ENCODE measurements around the gene INKA2. TPM values are rescaled to one million over a fixed set of nuclear protein-coding genes. Genes with fewer than 3 reads are reported as not detected.

INKA2 gene
- total RNA-seq, 1 experiment from 2014 or later = 3.5 TPM

GRCh38 chr1:111735858-111736544 is 3.2 kb downstream of the INKA2 start:
- no peaks in the 10 kb centered on the region for H3K27me3 Mint-ChIP-seq (ENCODE audit: insufficient read depth, unreplicated experiment)
- no peak for TF ChIP-seq CTCF (IDR thresholded peaks at IDR 0.05; ENCODE audit: unreplicated experiment)
- intact Hi-C loops (cut with micrococcal nuclease) = no loop called here

GRCh38 chr1:111735321-111735720 is 3.9 kb downstream of the INKA2 start:
- no peaks in the 10 kb centered on the region for H3K9me3 Mint-ChIP-seq (ENCODE audit: unreplicated experiment)
- intact Hi-C loops (cut with micrococcal nuclease) = no loop called here
- no peaks in the 10 kb centered on the region for H3K27me3 Mint-ChIP-seq (ENCODE audit: insufficient read depth, unreplicated experiment)
- no peak overlapping the region for H3K4me3 Mint-ChIP-seq (ENCODE audit: unreplicated experiment)
- no peaks in the 10 kb centered on the region for H3K36me3 Mint-ChIP-seq (ENCODE audit: insufficient read depth, unreplicated experiment)
- peaks cover 17% of the 10 kb centered on the region for H3K4me1 Mint-ChIP-seq (ENCODE audit: insufficient read depth, unreplicated experiment)
- no peak overlapping the region for H3K27ac Mint-ChIP-seq (ENCODE audit: low read depth, unreplicated experiment)
- ChIA-PET CTCF (interaction anchor here (1.0 to 9.9 kb wide), 7 partner anchors 9 to 227 kb away, joined by 3 to 94 read pairs (median 6); no protein-coding TSS in a partner anchor), POLR2A (interaction anchor here (4.8 kb wide), 1 partner anchor 20 kb away, joined by 86 read pairs; the partner anchor contains the start of gene DDX20)
- no peak for TF ChIP-seq CTCF (IDR thresholded peaks at IDR 0.05; ENCODE audit: unreplicated experiment)
- no TSS peak for BruUV-seq (replicated peaks)
- DNase-seq (ENCODE audit: unreplicated experiment) = no peak

More at GRCh38 chr1:111735858-111736544, 3.2 kb downstream of the INKA2 start:
- no peak overlapping the region for H3K4me3 Mint-ChIP-seq (ENCODE audit: unreplicated experiment)
- H3K27ac Mint-ChIP-seq (ENCODE audit: low read depth, unreplicated experiment) = no peak overlapping the region
- ChIA-PET POLR2A (interaction anchor here (4.3 to 4.8 kb wide), 2 partner anchors 19 to 21 kb away, joined by 27 to 86 read pairs; partner anchors contain the start of gene DDX20), CTCF (interaction anchor here (0.6 to 9.9 kb wide), 8 partner anchors 10 to 294 kb away, joined by 3 to 94 read pairs (median 6); no protein-coding TSS in a partner anchor)
- no peak for DNase-seq (ENCODE audit: unreplicated experiment)
- H3K9me3 Mint-ChIP-seq (ENCODE audit: unreplicated experiment) = no peaks in the 10 kb centered on the region
- H3K4me1 Mint-ChIP-seq (ENCODE audit: insufficient read depth, unreplicated experiment) = peaks cover 17% of the 10 kb centered on the region
- no peaks in the 10 kb centered on the region for H3K36me3 Mint-ChIP-seq (ENCODE audit: insufficient read depth, unreplicated experiment)
- no TSS peak for BruUV-seq (replicated peaks)

GRCh38 chr1:111734856-111735255 is 4.3 kb downstream of the INKA2 start:
- Mint-ChIP-seq H3K4me3 (ENCODE audit: unreplicated experiment) (no peak overlapping the region), H3K4me1 (ENCODE audit: insufficient read depth, unreplicated experiment) (peaks cover 15% of the 10 kb centered on the region), H3K27ac (ENCODE audit: low read depth, unreplicated experiment) (no peak overlapping the region), H3K27me3 (ENCODE audit: insufficient read depth, unreplicated experiment) (no peaks in the 10 kb centered on the region), H3K9me3 (ENCODE audit: unreplicated experiment) (no peaks in the 10 kb centered on the region), H3K36me3 (ENCODE audit: insufficient read depth, unreplicated experiment) (no peaks in the 10 kb centered on the region)
- DNase-seq (ENCODE audit: unreplicated experiment) = no peak
- no peak for TF ChIP-seq CTCF (IDR thresholded peaks at IDR 0.05; ENCODE audit: unreplicated experiment)
- ChIA-PET POLR2A (no interaction called here), CTCF (interaction anchor here (1.0 to 9.9 kb wide), 3 partner anchors 16 to 20 kb away, joined by 3 to 94 read pairs (median 3); no protein-coding TSS in a partner anchor)
- intact Hi-C loops (cut with micrococcal nuclease) = no loop called here
- BruUV-seq (replicated peaks) = no TSS peak

- ChIA-PET POLR2A (no interaction called here), CTCF (interaction anchor here (1.0 to 9.9 kb wide), 3 partner anchors 16 to 20 kb away, joined by 3 to 94 read pairs (median 3); no protein-coding TSS in a partner anchor)
- TF ChIP-seq CTCF (IDR thresholded peaks at IDR 0.05; ENCODE audit: unreplicated experiment) = no peak
- no TSS peak for BruUV-seq (replicated peaks)
- H3K27ac Mint-ChIP-seq (ENCODE audit: low read depth, unreplicated experiment) = no peak overlapping the region
- no peak overlapping the region for H3K4me3 Mint-ChIP-seq (ENCODE audit: unreplicated experiment)
- intact Hi-C loops (cut with micrococcal nuclease) = no loop called here
- H3K36me3 Mint-ChIP-seq (ENCODE audit: insufficient read depth, unreplicated experiment) = no peaks in the 10 kb centered on the region
- H3K9me3 Mint-ChIP-seq (ENCODE audit: unreplicated experiment) = no peaks in the 10 kb centered on the region
- no peak for DNase-seq (ENCODE audit: unreplicated experiment)
- H3K4me1 Mint-ChIP-seq (ENCODE audit: insufficient read depth, unreplicated experiment) = peaks cover 12% of the 10 kb centered on the region
- H3K27me3 Mint-ChIP-seq (ENCODE audit: insufficient read depth, unreplicated experiment) = no peaks in the 10 kb centered on the region
These were observed 4.8 kb downstream of the INKA2 start for GRCh38 chr1:111734426-111734825.
